ENCODE measurements around the gene TCERG1L.

DNA sequence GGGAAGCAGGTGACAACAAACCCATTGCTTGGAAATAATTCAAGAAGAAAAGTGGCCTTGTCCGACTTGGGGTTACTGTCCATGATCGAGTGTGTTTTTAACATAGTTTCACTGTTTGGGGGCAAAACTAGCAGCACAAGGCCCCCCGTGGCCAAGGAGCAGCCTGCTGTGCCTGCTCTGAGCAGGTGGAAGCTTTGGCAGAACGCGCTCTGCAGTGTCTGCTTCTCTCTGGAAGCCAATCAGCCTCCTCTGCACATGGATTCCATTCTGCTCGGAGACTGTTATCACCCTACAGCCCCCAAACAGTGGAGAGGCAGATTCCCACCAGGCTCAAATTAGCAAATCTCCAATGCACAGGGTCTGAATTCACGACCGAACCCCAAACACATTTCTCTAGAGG is 7.3 kb upstream of the TCERG1L start:
- TF ChIP-seq EZH2 (IDR thresholded peaks at IDR 0.05; ENCODE audit: borderline replicate concordance, insufficient read depth, low read length, poor library complexity, severe bottlenecking) (no peak), TAF1 (IDR thresholded peaks at IDR 0.05; ENCODE audit: low read depth) (no peak), SMC3 (conservative IDR thresholded peaks at IDR 0.05; ENCODE audit: poor library complexity) (no peak), RAD21 (conservative IDR thresholded peaks at IDR 0.05) (no peak), POLR2AphosphoS5 (IDR thresholded peaks at IDR 0.05) (no peak), EP300 (conservative IDR thresholded peaks at IDR 0.05; ENCODE audit: poor library complexity, severe bottlenecking) (no peak), MXI1 (conservative IDR thresholded peaks at IDR 0.05; ENCODE audit: poor library complexity, severe bottlenecking) (no peak)
- TF ChIP-seq, protein P1, sequence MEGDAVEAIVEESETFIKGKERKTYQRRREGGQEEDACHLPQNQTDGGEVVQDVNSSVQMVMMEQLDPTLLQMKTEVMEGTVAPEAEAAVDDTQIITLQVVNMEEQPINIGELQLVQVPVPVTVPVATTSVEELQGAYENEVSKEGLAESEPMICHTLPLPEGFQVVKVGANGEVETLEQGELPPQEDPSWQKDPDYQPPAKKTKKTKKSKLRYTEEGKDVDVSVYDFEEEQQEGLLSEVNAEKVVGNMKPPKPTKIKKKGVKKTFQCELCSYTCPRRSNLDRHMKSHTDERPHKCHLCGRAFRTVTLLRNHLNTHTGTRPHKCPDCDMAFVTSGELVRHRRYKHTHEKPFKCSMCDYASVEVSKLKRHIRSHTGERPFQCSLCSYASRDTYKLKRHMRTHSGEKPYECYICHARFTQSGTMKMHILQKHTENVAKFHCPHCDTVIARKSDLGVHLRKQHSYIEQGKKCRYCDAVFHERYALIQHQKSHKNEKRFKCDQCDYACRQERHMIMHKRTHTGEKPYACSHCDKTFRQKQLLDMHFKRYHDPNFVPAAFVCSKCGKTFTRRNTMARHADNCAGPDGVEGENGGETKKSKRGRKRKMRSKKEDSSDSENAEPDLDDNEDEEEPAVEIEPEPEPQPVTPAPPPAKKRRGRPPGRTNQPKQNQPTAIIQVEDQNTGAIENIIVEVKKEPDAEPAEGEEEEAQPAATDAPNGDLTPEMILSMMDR (IDR thresholded peaks at IDR 0.05; ENCODE audit: poor library complexity, severe bottlenecking): no peak
- TF ChIP-seq, protein P2, sequence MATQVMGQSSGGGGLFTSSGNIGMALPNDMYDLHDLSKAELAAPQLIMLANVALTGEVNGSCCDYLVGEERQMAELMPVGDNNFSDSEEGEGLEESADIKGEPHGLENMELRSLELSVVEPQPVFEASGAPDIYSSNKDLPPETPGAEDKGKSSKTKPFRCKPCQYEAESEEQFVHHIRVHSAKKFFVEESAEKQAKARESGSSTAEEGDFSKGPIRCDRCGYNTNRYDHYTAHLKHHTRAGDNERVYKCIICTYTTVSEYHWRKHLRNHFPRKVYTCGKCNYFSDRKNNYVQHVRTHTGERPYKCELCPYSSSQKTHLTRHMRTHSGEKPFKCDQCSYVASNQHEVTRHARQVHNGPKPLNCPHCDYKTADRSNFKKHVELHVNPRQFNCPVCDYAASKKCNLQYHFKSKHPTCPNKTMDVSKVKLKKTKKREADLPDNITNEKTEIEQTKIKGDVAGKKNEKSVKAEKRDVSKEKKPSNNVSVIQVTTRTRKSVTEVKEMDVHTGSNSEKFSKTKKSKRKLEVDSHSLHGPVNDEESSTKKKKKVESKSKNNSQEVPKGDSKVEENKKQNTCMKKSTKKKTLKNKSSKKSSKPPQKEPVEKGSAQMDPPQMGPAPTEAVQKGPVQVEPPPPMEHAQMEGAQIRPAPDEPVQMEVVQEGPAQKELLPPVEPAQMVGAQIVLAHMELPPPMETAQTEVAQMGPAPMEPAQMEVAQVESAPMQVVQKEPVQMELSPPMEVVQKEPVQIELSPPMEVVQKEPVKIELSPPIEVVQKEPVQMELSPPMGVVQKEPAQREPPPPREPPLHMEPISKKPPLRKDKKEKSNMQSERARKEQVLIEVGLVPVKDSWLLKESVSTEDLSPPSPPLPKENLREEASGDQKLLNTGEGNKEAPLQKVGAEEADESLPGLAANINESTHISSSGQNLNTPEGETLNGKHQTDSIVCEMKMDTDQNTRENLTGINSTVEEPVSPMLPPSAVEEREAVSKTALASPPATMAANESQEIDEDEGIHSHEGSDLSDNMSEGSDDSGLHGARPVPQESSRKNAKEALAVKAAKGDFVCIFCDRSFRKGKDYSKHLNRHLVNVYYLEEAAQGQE (IDR thresholded peaks at IDR 0.05; ENCODE audit: borderline replicate concordance): no peak
